SK-N-SH treated with all-trans-retinoic acid at 6 μM for 48 hours (cell line): ENCODE measurements around the gene TEN1.

ENCODE experiments used
- ARNTL ChIP-seq: fragments of 450-650 bp; formaldehyde crosslinking; IDR thresholded peaks from 2 replicates; pipeline ENCODE4 v1.5.0; 2020; ENCODE audit warnings: low read depth, mild to moderate bottlenecking, moderate library complexity, borderline replicate concordance
- BACH2 ChIP-seq: fragments of 250-450 bp; sonication (Bioruptor Pico); IDR thresholded peaks from 2 replicates; pipeline ENCODE4 v1.9.0; 2021; ENCODE audit warnings: mild to moderate bottlenecking, borderline replicate concordance
- ISL1 ChIP-seq: fragments of 250-450 bp; sonication (Bioruptor Pico); IDR thresholded peaks from 2 replicates; pipeline ENCODE4 v2.1.2; 2022; ENCODE audit warnings: mild to moderate bottlenecking, moderate library complexity
- RARB ChIP-seq: fragments of 250-450 bp; sonication (Bioruptor Pico); IDR thresholded peaks from 2 replicates; pipeline ENCODE4 v1.8.0; 2021; ENCODE audit warnings: mild to moderate bottlenecking, moderate library complexity
- SNAI2 ChIP-seq: fragments of 250-450 bp; sonication (Bioruptor Pico); IDR thresholded peaks from 2 replicates; pipeline ENCODE4 v1.5.0; 2020; ENCODE audit warnings: mild to moderate bottlenecking, moderate library complexity
- TCF4 ChIP-seq: fragments of 250-450 bp; sonication (Bioruptor Pico); IDR thresholded peaks from 2 replicates; pipeline ENCODE4 v1.8.0; 2021; ENCODE audit warnings: mild to moderate bottlenecking, moderate library complexity, borderline replicate concordance
- ZFP3 ChIP-seq: fragments of 250-450 bp; sonication (Bioruptor Pico); IDR thresholded peaks from 2 replicates; pipeline ENCODE4 v1.5.0; 2020; ENCODE audit warnings: mild to moderate bottlenecking, moderate library complexity
- ZFP30 ChIP-seq: fragments of 450-650 bp; formaldehyde crosslinking; IDR thresholded peaks from 2 replicates; pipeline ENCODE4 v1.5.0; 2022; ENCODE audit warnings: mild to moderate bottlenecking, moderate library complexity
- ZNF565 ChIP-seq: fragments of 450-650 bp; formaldehyde crosslinking; conservative IDR thresholded peaks from 2 replicates; pipeline ENCODE4 v1.5.0; 2020; ENCODE audit warnings: low read depth, mild to moderate bottlenecking, moderate library complexity
- ZNF70 ChIP-seq: fragments of 450-650 bp; formaldehyde crosslinking; IDR thresholded peaks from 2 replicates; pipeline ENCODE4 v1.5.0; 2020; ENCODE audit warnings: mild to moderate bottlenecking, moderate library complexity
- TF ChIP-seq, protein P1 (sequence below): fragments of 250-450 bp; sonication (Bioruptor Pico); IDR thresholded peaks from 2 replicates; pipeline ENCODE4 v1.5.1; 2020; ENCODE audit warnings: low read depth, mild to moderate bottlenecking, moderate library complexity
- TF ChIP-seq, protein P2 (sequence below): fragments of 250-450 bp; sonication (Bioruptor Pico); IDR thresholded peaks from 2 replicates; pipeline ENCODE4 v1.5.0; 2020; ENCODE audit warnings: mild to moderate bottlenecking, moderate library complexity
- TF ChIP-seq, protein P3 (sequence below): fragments of 250-450 bp; sonication (Bioruptor Pico); IDR thresholded peaks from 2 replicates; pipeline ENCODE4 v1.8.0; 2021; ENCODE audit warnings: low read depth, mild to moderate bottlenecking, moderate library complexity, borderline replicate concordance
- TF ChIP-seq, protein P4 (sequence below): fragments of 250-450 bp; sonication (Bioruptor Pico); IDR thresholded peaks from 2 replicates; pipeline ENCODE4 v1.8.0; 2020; ENCODE audit warnings: mild to moderate bottlenecking, moderate library complexity, borderline replicate concordance

DNA sequence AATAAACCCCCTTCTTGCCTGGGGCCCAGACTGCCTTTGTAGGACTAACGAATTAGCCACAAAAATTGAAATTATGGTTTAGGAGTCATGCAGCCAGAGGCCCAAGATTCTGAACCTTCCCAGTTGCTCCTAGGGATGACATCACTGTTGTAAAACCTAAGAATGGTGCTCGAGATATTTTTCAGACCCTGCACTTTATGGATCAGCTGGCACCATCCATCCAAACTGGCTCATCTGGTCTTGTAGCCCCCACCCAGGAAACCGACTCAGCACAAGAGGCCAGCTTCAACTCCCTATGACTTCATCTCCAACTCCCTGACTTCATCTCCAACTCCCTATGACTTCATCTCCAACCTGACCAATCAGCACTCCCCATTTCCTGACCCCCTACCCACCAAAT is 59.0 kb downstream of the TEN1 start:
- TF ChIP-seq ZFP3: no peak
- TF ChIP-seq ZNF565 (CRISPR knock-in tag): no peak
- TF ChIP-seq BACH2 (CRISPR knock-in tag): no peak
- TF ChIP-seq, protein P1, sequence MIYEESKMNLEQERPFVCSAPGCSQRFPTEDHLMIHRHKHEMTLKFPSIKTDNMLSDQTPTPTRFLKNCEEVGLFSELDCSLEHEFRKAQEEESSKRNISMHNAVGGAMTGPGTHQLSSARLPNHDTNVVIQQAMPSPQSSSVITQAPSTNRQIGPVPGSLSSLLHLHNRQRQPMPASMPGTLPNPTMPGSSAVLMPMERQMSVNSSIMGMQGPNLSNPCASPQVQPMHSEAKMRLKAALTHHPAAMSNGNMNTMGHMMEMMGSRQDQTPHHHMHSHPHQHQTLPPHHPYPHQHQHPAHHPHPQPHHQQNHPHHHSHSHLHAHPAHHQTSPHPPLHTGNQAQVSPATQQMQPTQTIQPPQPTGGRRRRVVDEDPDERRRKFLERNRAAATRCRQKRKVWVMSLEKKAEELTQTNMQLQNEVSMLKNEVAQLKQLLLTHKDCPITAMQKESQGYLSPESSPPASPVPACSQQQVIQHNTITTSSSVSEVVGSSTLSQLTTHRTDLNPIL (CRISPR knock-in tag): no peak
- TF ChIP-seq TCF4 (CRISPR knock-in tag): no peak
- TF ChIP-seq ARNTL (CRISPR knock-in tag): no peak
- TF ChIP-seq, protein P2, sequence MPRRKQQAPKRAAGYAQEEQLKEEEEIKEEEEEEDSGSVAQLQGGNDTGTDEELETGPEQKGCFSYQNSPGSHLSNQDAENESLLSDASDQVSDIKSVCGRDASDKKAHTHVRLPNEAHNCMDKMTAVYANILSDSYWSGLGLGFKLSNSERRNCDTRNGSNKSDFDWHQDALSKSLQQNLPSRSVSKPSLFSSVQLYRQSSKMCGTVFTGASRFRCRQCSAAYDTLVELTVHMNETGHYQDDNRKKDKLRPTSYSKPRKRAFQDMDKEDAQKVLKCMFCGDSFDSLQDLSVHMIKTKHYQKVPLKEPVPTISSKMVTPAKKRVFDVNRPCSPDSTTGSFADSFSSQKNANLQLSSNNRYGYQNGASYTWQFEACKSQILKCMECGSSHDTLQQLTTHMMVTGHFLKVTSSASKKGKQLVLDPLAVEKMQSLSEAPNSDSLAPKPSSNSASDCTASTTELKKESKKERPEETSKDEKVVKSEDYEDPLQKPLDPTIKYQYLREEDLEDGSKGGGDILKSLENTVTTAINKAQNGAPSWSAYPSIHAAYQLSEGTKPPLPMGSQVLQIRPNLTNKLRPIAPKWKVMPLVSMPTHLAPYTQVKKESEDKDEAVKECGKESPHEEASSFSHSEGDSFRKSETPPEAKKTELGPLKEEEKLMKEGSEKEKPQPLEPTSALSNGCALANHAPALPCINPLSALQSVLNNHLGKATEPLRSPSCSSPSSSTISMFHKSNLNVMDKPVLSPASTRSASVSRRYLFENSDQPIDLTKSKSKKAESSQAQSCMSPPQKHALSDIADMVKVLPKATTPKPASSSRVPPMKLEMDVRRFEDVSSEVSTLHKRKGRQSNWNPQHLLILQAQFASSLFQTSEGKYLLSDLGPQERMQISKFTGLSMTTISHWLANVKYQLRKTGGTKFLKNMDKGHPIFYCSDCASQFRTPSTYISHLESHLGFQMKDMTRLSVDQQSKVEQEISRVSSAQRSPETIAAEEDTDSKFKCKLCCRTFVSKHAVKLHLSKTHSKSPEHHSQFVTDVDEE (CRISPR knock-in tag): no peak
- TF ChIP-seq, protein P3, sequence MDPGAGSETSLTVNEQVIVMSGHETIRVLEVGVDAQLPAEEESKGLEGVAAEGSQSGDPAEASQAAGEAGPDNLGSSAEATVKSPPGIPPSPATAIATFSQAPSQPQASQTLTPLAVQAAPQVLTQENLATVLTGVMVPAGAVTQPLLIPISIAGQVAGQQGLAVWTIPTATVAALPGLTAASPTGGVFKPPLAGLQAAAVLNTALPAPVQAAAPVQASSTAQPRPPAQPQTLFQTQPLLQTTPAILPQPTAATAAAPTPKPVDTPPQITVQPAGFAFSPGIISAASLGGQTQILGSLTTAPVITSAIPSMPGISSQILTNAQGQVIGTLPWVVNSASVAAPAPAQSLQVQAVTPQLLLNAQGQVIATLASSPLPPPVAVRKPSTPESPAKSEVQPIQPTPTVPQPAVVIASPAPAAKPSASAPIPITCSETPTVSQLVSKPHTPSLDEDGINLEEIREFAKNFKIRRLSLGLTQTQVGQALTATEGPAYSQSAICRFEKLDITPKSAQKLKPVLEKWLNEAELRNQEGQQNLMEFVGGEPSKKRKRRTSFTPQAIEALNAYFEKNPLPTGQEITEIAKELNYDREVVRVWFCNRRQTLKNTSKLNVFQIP (CRISPR knock-in tag): no peak
- no peak for TF ChIP-seq SNAI2 (CRISPR knock-in tag)
- no peak for TF ChIP-seq ZFP30 (CRISPR knock-in tag)
- TF ChIP-seq, protein P4, sequence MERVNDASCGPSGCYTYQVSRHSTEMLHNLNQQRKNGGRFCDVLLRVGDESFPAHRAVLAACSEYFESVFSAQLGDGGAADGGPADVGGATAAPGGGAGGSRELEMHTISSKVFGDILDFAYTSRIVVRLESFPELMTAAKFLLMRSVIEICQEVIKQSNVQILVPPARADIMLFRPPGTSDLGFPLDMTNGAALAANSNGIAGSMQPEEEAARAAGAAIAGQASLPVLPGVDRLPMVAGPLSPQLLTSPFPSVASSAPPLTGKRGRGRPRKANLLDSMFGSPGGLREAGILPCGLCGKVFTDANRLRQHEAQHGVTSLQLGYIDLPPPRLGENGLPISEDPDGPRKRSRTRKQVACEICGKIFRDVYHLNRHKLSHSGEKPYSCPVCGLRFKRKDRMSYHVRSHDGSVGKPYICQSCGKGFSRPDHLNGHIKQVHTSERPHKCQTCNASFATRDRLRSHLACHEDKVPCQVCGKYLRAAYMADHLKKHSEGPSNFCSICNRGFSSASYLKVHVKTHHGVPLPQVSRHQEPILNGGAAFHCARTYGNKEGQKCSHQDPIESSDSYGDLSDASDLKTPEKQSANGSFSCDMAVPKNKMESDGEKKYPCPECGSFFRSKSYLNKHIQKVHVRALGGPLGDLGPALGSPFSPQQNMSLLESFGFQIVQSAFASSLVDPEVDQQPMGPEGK: no peak
- TF ChIP-seq ISL1 (CRISPR knock-in tag): no peak
- TF ChIP-seq RARB (CRISPR knock-in tag): no peak
- TF ChIP-seq ZNF70 (CRISPR knock-in tag): no peak
